Stimulated activated memory B cell treated with anti-CD40 and anti-IgM and Interleukin-4, amounts not matched to agents 10 μg/mL and 1 μg/mL and 100 μg/mL, for 72 hours (primary cell): ENCODE data around the gene ARRDC1.
"Not testable (repeated sequence)": the region's sequence is repeated elsewhere in the genome, so short reads cannot be mapped to it uniquely, and the experiment has no call there.

Experiments used
- ATAC-seq: fragments of 150-1000 bp; cut with Tn5 transposase; 2 replicates; pipeline ENCODE4 v1.10.0; 2021
- H3K27ac Mint-ChIP-seq: one replicate; pipeline ENCODE4 v1.8.0; 2022; ENCODE audit warnings: mild to moderate bottlenecking, mixed read lengths
- H3K27me3 Mint-ChIP-seq: one replicate; pipeline ENCODE4 v1.8.0; 2022; ENCODE audit warnings: mixed read lengths
- H3K36me3 Mint-ChIP-seq: one replicate; pipeline ENCODE4 v1.8.0; 2022; ENCODE audit warnings: mixed read lengths
- H3K4me1 Mint-ChIP-seq: one replicate; pipeline ENCODE4 v1.8.0; 2022; ENCODE audit warnings: mixed read lengths
- H3K4me3 Mint-ChIP-seq: one replicate; pipeline ENCODE4 v1.8.0; 2022; ENCODE audit warnings: mild to moderate bottlenecking, moderate library complexity, mixed read lengths
- H3K9me3 Mint-ChIP-seq: one replicate; pipeline ENCODE4 v1.8.0; 2022; ENCODE audit warnings: mixed read lengths

Gene ARRDC1

GRCh38 chr9:137614631-137615386 lies 9.3 kb downstream of the ARRDC1 start:
- no peaks in the 10 kb centered on the region for H3K27me3 Mint-ChIP-seq
- H3K4me1 Mint-ChIP-seq: peaks cover 47% of the 10 kb centered on the region
- H3K36me3 Mint-ChIP-seq: peaks cover 7% of the 10 kb centered on the region
- no peak for ATAC-seq
- no peak overlapping the region for H3K4me3 Mint-ChIP-seq
- no peaks in the 10 kb centered on the region for H3K9me3 Mint-ChIP-seq
- H3K27ac Mint-ChIP-seq: no peak overlapping the region

GRCh38 chr9:137615387-137615871 lies 9.9 kb downstream of the ARRDC1 start:
- Mint-ChIP-seq H3K4me1 (peaks cover 51% of the 10 kb centered on the region), H3K27ac (no peak overlapping the region), H3K9me3 (no peaks in the 10 kb centered on the region), H3K36me3 (peaks cover 7% of the 10 kb centered on the region), H3K4me3 (no peak overlapping the region), H3K27me3 (no peaks in the 10 kb centered on the region)
- no peak for ATAC-seq

GRCh38 chr9:137618105-137619067 lies 12.9 kb downstream of the ARRDC1 start, which contains the start of gene EHMT1:
Gene EHMT1 (plus strand): TSS chr9:137619005. CDS start chr9:137619029, 24 bp downstream.
- Mint-ChIP-seq H3K27ac (peak within 1 kb of the TSS; percentile 86), H3K4me3 (peak within 1 kb of the TSS; percentile 86), H3K4me1 (peaks cover 37% of the 10 kb centered on the region), H3K27me3 (no peaks in the 10 kb centered on the region), H3K36me3 (peaks cover 7% of the 10 kb centered on the region), H3K9me3 (no peaks in the 10 kb centered on the region)
- ATAC-seq: peak; percentile 94

DNA sequence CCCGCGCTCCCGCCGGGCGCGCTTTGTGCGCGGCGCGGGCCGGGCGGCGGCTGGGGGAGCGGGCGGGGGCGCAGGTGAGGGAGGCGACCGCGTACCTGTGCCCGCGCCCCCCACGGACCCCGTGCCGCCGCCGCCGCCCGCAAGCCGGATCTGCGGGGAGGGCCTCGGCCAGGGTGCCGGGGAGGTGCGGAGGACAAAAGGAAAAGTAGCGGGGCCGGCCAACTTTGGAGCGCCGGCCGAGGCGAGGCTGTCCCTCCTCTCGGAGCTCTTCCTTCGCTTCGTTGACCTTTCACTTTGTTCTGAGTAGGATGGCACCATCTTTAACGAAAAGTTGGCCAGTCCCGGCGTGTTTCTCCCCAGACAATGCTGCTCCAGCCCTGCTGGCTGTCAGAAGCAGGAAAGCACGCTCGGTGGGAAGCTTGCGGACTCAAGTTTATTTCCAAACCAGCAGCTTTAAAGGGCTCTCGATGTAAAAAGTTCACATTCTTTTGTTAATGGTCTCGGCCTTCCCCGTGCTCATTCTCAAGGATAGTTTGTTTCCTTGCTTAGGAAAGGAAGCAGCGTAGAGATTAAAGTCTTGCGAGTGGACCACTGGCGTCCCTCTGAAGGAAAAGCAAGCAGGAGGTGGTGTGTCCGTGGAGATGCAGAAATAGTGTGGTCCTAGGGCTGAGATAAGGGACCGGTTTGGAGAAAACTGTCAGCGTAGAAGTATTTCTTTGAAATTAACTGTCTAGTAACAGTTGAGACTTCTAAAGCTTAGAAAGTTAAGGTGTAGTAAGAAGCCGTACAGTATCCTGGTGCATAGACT lies 14.0 kb downstream of the ARRDC1 start:
- H3K9me3 Mint-ChIP-seq: no peaks in the 10 kb centered on the region
- H3K27me3 Mint-ChIP-seq: no peaks in the 10 kb centered on the region
- H3K4me1 Mint-ChIP-seq: peaks cover 43% of the 10 kb centered on the region
- ATAC-seq: peak; percentile 61
- peak overlapping the region; percentile 85 for H3K4me3 Mint-ChIP-seq
- H3K36me3 Mint-ChIP-seq: peaks cover 12% of the 10 kb centered on the region
- peak overlapping the region; percentile 86 for H3K27ac Mint-ChIP-seq

DNA sequence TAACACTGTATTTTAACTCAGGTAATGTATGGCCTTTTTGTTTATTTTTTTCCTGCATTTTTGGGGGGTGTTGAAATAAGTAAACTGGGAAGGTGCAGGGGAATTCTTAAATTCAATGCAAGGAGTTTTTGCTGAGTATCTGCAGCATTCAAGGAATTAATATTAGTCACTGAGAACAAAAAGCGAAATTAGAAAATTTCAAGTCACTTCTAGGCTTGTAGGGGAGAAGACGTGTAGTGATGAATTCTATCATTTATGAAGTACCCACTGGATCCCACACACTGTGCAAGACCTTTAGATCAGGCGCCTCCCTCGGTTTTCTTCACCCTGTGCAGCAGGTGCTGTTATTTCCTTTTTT lies 14.5 kb downstream of the ARRDC1 start:
- ATAC-seq: no peak
- Mint-ChIP-seq H3K4me1 (peaks cover 40% of the 10 kb centered on the region), H3K4me3 (peak overlapping the region; percentile 85), H3K36me3 (peaks cover 7% of the 10 kb centered on the region), H3K27me3 (no peaks in the 10 kb centered on the region), H3K9me3 (no peaks in the 10 kb centered on the region), H3K27ac (peak overlapping the region; percentile 86)

DNA sequence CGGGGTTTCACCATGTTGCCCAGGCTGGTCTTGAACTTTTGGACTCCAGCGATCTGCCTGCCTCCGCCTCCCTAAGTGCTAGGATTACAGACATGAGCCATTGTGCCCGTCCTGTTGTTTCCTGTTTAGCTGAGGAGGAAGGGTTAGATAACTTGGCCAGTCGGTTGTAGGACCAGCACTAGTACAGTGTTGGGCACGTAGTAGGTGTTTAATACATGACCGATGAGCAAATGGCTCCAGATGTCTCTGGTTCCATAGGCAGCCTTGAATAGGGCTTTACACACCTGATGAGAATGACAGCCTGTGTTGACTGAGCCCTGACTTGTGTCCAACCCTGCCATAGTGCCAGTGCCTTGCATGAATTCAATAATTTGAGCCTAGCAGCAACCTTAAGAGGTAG lies 15.1 kb downstream of the ARRDC1 start:
- H3K9me3 Mint-ChIP-seq: no peaks in the 10 kb centered on the region
- peaks cover 46% of the 10 kb centered on the region for H3K4me1 Mint-ChIP-seq
- no peaks in the 10 kb centered on the region for H3K27me3 Mint-ChIP-seq
- peaks cover 12% of the 10 kb centered on the region for H3K36me3 Mint-ChIP-seq
- ATAC-seq: no peak
- no peak overlapping the region for H3K27ac Mint-ChIP-seq
- H3K4me3 Mint-ChIP-seq: no peak overlapping the region

DNA sequence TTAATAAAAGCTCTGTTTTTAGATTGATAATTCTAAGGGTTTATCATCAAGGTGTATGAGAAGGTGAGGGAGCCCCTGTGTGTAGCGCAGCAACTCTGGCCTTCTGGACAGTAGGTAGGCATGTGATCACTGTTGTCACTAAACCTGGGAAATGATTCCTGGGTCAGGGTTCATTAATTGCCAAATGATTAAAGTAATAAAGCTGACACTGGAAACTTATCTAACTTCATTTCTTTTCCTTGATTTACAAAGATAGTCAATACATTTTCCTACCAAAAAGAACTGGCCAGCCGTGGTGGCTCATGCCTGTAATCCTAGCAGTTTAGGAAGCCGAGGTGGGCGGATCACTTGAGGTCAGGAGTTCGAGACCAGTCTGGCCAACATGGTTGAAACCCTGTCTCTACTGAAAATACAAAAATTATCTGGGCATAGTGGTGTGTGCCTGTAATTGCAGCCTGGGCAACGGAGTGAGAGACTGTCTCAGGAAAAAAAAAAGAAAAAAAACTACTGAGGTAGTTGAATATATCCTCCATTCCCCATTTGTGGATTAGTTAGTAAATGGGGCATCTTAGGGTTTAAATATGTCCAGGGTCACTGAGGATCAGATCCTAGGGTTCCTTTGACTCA lies 15.8 kb downstream of the ARRDC1 start:
- ATAC-seq: no peak
- Mint-ChIP-seq H3K36me3 (peaks cover 14% of the 10 kb centered on the region), H3K4me1 (peaks cover 49% of the 10 kb centered on the region), H3K9me3 (no peaks in the 10 kb centered on the region), H3K27me3 (no peaks in the 10 kb centered on the region), H3K4me3 (no peak overlapping the region), H3K27ac (no peak overlapping the region)

DNA sequence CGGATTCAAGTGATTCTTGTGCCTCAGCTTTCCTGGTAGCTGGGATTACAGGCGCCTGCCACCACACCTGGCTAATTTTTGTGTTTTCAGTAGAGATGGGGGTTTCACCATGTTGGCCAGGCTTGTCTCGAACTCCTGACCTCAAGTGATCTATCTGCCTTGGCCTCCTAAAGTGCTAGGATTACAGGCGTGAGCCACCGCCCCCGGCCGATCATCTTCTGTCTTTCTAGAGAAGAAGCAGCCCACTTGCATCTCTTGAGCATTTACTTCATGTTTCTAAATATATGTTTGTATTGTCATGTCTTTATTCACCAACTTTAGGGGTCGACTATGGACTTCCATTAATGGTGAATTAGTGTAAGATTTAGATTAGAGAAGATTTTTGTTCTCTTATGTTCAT lies 16.7 kb downstream of the ARRDC1 start:
- H3K4me1 Mint-ChIP-seq: peaks cover 52% of the 10 kb centered on the region
- not testable (repeated sequence) for H3K4me3 Mint-ChIP-seq, H3K27ac Mint-ChIP-seq, ATAC-seq, H3K9me3 Mint-ChIP-seq, H3K27me3 Mint-ChIP-seq
- peaks cover 19% of the 10 kb centered on the region for H3K36me3 Mint-ChIP-seq

DNA sequence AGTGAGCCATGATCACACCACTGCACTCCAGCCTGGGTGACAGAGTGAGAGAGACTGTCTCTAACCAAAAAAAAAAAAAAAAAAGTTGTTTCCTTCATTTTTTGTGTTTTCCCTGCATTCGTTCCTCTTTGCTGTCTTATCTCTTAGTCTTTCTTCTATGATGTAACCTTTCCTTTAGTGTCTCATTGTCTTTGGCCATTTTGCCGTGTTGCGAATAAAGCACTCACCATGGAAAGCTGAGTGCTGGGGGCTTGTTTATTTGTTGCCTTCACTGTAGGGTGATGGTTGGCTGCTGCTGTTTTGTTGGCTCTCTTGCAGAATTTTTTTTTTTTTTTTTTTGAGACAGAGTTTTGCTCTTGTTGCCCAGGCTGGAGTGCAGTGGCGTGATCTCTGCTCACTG lies 21.0 kb downstream of the ARRDC1 start:
- Mint-ChIP-seq H3K4me3 (no peak overlapping the region), H3K27ac (no peak overlapping the region), H3K9me3 (no peaks in the 10 kb centered on the region), H3K4me1 (peaks cover 58% of the 10 kb centered on the region), H3K36me3 (peaks cover 35% of the 10 kb centered on the region), H3K27me3 (no peaks in the 10 kb centered on the region)
- ATAC-seq: no peak

DNA sequence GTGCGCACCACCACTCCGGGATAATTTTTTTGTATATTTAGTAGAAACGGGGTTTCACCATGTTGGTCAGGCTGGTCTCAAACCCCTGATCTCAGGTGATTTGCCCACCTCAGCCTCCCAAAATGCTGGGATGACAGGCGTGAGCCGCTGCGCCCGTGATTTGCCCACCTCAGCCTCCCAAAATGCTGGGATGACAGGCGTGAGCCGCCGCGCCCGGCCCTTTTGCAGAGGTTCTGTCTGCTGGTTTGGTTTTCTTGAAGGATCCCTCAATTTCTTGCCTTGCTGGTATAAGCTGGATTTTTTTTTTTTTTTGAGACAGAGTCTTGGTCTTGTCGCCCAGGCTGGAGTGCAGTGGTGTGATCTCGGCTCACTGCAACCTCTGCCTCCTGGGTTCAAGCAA lies 21.9 kb downstream of the ARRDC1 start:
- not testable (repeated sequence) for ATAC-seq, H3K9me3 Mint-ChIP-seq, H3K4me3 Mint-ChIP-seq, H3K27me3 Mint-ChIP-seq, H3K27ac Mint-ChIP-seq
- Mint-ChIP-seq H3K36me3 (peaks cover 35% of the 10 kb centered on the region), H3K4me1 (peaks cover 67% of the 10 kb centered on the region)

DNA sequence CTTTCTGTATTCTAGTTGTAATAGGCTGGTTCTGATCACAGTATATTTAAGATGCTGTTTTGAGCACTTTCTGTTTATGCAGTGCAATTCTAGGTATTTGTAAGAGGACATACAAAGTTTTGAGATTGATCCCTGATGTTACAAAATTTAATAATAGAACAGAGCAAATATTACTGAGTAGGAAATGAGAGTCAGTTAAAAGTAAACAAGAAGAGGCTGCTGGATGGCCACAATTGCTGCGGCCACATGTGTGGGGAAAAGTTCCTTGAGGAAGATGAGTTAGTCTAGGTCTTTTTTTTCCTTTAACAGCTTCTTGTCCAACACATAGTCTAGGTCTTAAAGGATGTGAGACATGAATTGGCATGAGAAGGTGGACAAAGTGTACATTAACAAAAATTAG lies 24.6 kb downstream of the ARRDC1 start:
- H3K4me1 Mint-ChIP-seq: peaks cover 78% of the 10 kb centered on the region

GRCh38 chr9:137630679-137631078 lies 25.2 kb downstream of the ARRDC1 start:
- Mint-ChIP-seq H3K36me3 (peaks cover 21% of the 10 kb centered on the region), H3K4me1 (peaks cover 72% of the 10 kb centered on the region), H3K27me3 (no peaks in the 10 kb centered on the region), H3K4me3 (no peak overlapping the region), H3K9me3 (no peaks in the 10 kb centered on the region), H3K27ac (peak overlapping the region; percentile 5)
- ATAC-seq: no peak

More for the DNA sequence above, 24.6 kb downstream of the ARRDC1 start:
- peak overlapping the region; percentile 20 for H3K4me3 Mint-ChIP-seq
- H3K27me3 Mint-ChIP-seq: no peaks in the 10 kb centered on the region
- no peaks in the 10 kb centered on the region for H3K9me3 Mint-ChIP-seq
- peak overlapping the region; percentile 5 for H3K27ac Mint-ChIP-seq
- no peak for ATAC-seq
- peaks cover 27% of the 10 kb centered on the region for H3K36me3 Mint-ChIP-seq

DNA sequence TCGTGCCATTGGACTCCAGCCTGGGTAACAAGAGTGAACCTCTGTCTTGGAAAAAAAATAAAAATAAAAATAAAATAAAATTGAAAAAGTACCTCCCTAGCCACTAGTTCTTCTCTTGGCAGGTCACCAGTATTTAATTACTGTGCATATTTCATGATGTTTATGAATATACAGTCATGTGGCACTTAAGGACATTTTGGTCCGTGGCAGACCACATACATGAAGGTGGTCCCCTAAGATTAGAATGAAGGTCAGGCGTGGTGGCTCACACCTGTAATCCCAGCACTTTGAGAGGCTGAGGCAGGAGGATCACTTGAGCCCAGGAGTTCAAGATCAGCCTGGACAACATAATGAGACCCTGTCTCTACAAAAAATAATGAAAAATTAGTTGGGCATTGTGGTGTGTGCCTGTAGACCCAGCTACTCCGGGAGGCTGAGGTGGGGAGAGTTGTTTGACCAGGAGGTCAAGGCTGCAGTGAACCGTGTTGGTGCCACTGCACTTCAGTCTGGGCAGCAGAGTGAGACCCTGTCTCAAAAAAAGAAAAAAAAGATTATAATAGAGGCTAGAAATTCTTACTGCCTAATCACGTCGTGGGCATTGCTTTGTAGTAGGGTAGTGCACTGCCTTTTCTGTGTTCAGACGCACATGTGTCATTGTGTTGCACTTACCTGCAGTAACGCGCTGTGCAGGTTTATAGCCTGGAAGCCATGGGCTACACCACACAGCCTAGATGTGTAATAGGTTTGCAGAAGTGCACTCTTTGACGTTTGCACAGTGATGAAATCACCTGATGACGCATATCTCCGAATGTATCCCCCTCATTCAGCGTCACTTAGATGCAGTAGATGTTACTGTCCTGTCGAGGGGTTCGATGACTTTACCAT lies 26.1 kb downstream of the ARRDC1 start:
- Mint-ChIP-seq H3K27ac (no peak overlapping the region), H3K4me3 (no peak overlapping the region), H3K4me1 (peaks cover 72% of the 10 kb centered on the region), H3K36me3 (peaks cover 17% of the 10 kb centered on the region), H3K27me3 (no peaks in the 10 kb centered on the region), H3K9me3 (no peaks in the 10 kb centered on the region)
- no peak for ATAC-seq
